Endometrial microvascular endothelial cells (primary cell): ENCODE results near the gene DAPK1. TPM values are rescaled to one million over a fixed set of nuclear protein-coding genes. Genes with fewer than 3 reads are reported as not detected.

Experiments
- in situ Hi-C: cut with HindIII; loops from 2 replicates; pipeline ENCODE4 v1.10.0; 2017; ENCODE audit warnings: low sequenced_read_pairs, low pct_unique_long_range_greater_than_20kb; ENCODE audit errors: inconsistent ontology term
- total RNA-seq: library from RNA; depleted of rRNA; stranded (reverse); fragments of >200 nt; gene quantifications from one replicate; pipeline ENCODE4 v1.2.3, GENCODE V29; 2015; ENCODE audit errors: inconsistent ontology term

DAPK1 gene
- total RNA-seq, 1 donor from 2014 or later, result 1.6 TPM

- in situ Hi-C loops, result no loop called here
These were observed 102.4 kb downstream of the DAPK1 start for GRCh38 chr9:87599901-87600610.

- in situ Hi-C loops, result no loop called here
These were observed 103.5 kb downstream of the DAPK1 start for GRCh38 chr9:87601176-87601575.

GRCh38 chr9:87601595-87601994 lies 103.9 kb downstream of the DAPK1 start:
- in situ Hi-C loops, result no loop called here

- in situ Hi-C loops, result no loop called here
These were observed 105.4 kb downstream of the DAPK1 start for GRCh38 chr9:87602933-87603643.

- in situ Hi-C loops, result no loop called here
These were observed 106.3 kb downstream of the DAPK1 start for GRCh38 chr9:87603854-87604490.

GRCh38 chr9:87604886-87605588 lies 107.4 kb downstream of the DAPK1 start:
- in situ Hi-C loops, result no loop called here

GRCh38 chr9:87605676-87606075 lies 108.0 kb downstream of the DAPK1 start:
- in situ Hi-C loops, result no loop called here

GRCh38 chr9:87606841-87607521 lies 109.3 kb downstream of the DAPK1 start:
- in situ Hi-C loops, result no loop called here

GRCh38 chr9:87607859-87608258 lies 110.2 kb downstream of the DAPK1 start:
- in situ Hi-C loops, result no loop called here

GRCh38 chr9:87609002-87609401 lies 111.3 kb downstream of the DAPK1 start:
- in situ Hi-C loops, result no loop called here

GRCh38 chr9:87609486-87609885 lies 111.8 kb downstream of the DAPK1 start:
- in situ Hi-C loops, result no loop called here

- in situ Hi-C loops, result no loop called here
These were observed 112.8 kb downstream of the DAPK1 start for GRCh38 chr9:87610200-87611155.

GRCh38 chr9:87611776-87612175 lies 114.1 kb downstream of the DAPK1 start:
- in situ Hi-C loops, result no loop called here

GRCh38 chr9:87612536-87612935 lies 114.9 kb downstream of the DAPK1 start:
- in situ Hi-C loops, result no loop called here

GRCh38 chr9:87613265-87614111 lies 115.8 kb downstream of the DAPK1 start:
- in situ Hi-C loops, result no loop called here

- in situ Hi-C loops, result no loop called here
These were observed 116.7 kb downstream of the DAPK1 start for GRCh38 chr9:87614397-87614796.

GRCh38 chr9:87615136-87615535 lies 117.5 kb downstream of the DAPK1 start:
- in situ Hi-C loops, result no loop called here
